Mesodermal cell (in vitro differentiated cells): ENCODE data around the gene CLEC19A.

Experiments
- H3K27ac ChIP-seq: 2 replicates; pipeline ENCODE4 v1.7.0; 2013; ENCODE audit warnings: mild to moderate bottlenecking, low read depth, low read length, moderate library complexity; ENCODE audit not compliant: severe bottlenecking
- H3K36me3 ChIP-seq: 2 replicates; pipeline ENCODE4 v1.7.1; 2013; ENCODE audit warnings: mild to moderate bottlenecking, low read length, moderate library complexity; ENCODE audit not compliant: control insufficient read depth, insufficient read depth
- H3K4me1 ChIP-seq: one replicate; pipeline ENCODE4 v1.7.1; 2013; ENCODE audit warnings: mild to moderate bottlenecking, low read length; ENCODE audit not compliant: insufficient read depth, control insufficient read depth, poor library complexity, severe bottlenecking
- H3K4me3 ChIP-seq: 2 replicates; pipeline ENCODE4 v1.7.0; 2013; ENCODE audit warnings: low read length, control low read depth, mild to moderate bottlenecking; ENCODE audit not compliant: insufficient read depth, poor library complexity, severe bottlenecking; ENCODE audit errors: extremely low read depth
- H3K9me3 ChIP-seq: 2 replicates; pipeline ENCODE4 v1.7.1; 2013; ENCODE audit warnings: mild to moderate bottlenecking, low read length, moderate library complexity; ENCODE audit not compliant: control insufficient read depth
- WGBS, 2 experiments: methylation state at CpG; one replicate each; pipeline ENCODE4 v1.1.5; 2013; ENCODE audit warnings: missing lambda C conversion rate in 2 of 2; ENCODE audit not compliant: insufficient coverage in 2 of 2; 5-methylcytosine and 5-hydroxymethylcytosine counted together

The CLEC19A gene

GRCh38 chr16:19284207-19284606, 1.3 kb upstream of the CLEC19A start:
- no peak overlapping the region for H3K27ac ChIP-seq
- 80 to 92% methylated on average over 1 of the region's 1 CpG for WGBS, 2 experiments
- H3K36me3 ChIP-seq: no peaks in the 10 kb centered on the region
- H3K9me3 ChIP-seq: no peaks in the 10 kb centered on the region
- no peaks in the 10 kb centered on the region for H3K4me1 ChIP-seq
- no peak overlapping the region for H3K4me3 ChIP-seq

- H3K27ac ChIP-seq: no peak overlapping the region
- no peak overlapping the region for H3K4me3 ChIP-seq
- H3K36me3 ChIP-seq: no peaks in the 10 kb centered on the region
- no peaks in the 10 kb centered on the region for H3K9me3 ChIP-seq
- H3K4me1 ChIP-seq: peaks cover 4% of the 10 kb centered on the region
- WGBS, 2 experiments: no CpG with 5 or more reads among the region's 2 CpGs
These were observed 1.3 kb downstream of the CLEC19A start for GRCh38 chr16:19286827-19287226.

- Histone ChIP-seq H3K9me3 (no peaks in the 10 kb centered on the region), H3K4me1 (peaks cover 4% of the 10 kb centered on the region), H3K27ac (no peak overlapping the region), H3K36me3 (no peaks in the 10 kb centered on the region), H3K4me3 (no peak overlapping the region)
- 83 to 100% methylated on average over 2 to 3 of the region's 4 CpGs for WGBS, 2 experiments
These were observed 1.7 kb downstream of the CLEC19A start for GRCh38 chr16:19287241-19287640.

- no peak overlapping the region for H3K4me3 ChIP-seq
- no peaks in the 10 kb centered on the region for H3K36me3 ChIP-seq
- peaks cover 4% of the 10 kb centered on the region for H3K4me1 ChIP-seq
- no peaks in the 10 kb centered on the region for H3K9me3 ChIP-seq
- WGBS, 2 experiments: 97 to 100% methylated on average over 3 to 4 of the region's 7 CpGs
- H3K27ac ChIP-seq: peak overlapping the region; percentile 58
These were observed 3.6 kb downstream of the CLEC19A start for GRCh38 chr16:19288872-19289799.

- Histone ChIP-seq H3K27ac (peak overlapping the region; percentile 58), H3K9me3 (no peaks in the 10 kb centered on the region), H3K4me1 (peaks cover 4% of the 10 kb centered on the region), H3K4me3 (no peak overlapping the region), H3K36me3 (no peaks in the 10 kb centered on the region)
- 60 to 65% methylated on average over 5 to 6 of the region's 7 CpGs for WGBS, 2 experiments
These were observed 4.4 kb downstream of the CLEC19A start for GRCh38 chr16:19289811-19290485.

GRCh38 chr16:19290860-19291259, 5.3 kb downstream of the CLEC19A start:
- H3K4me3 ChIP-seq: no peak overlapping the region
- no peaks in the 10 kb centered on the region for H3K9me3 ChIP-seq
- peak overlapping the region; percentile 60 for H3K27ac ChIP-seq
- H3K4me1 ChIP-seq: peaks cover 4% of the 10 kb centered on the region
- 86 to 100% methylated on average over 1 of the region's 2 CpGs for WGBS, 2 experiments
- H3K36me3 ChIP-seq: no peaks in the 10 kb centered on the region

GRCh38 chr16:19291475-19291874, 5.9 kb downstream of the CLEC19A start:
- peaks cover 4% of the 10 kb centered on the region for H3K4me1 ChIP-seq
- H3K27ac ChIP-seq: peak overlapping the region; percentile 60
- H3K36me3 ChIP-seq: no peaks in the 10 kb centered on the region
- H3K4me3 ChIP-seq: no peak overlapping the region
- WGBS, 2 experiments: 50 to 80% methylated on average over 1 of the region's 4 CpGs
- H3K9me3 ChIP-seq: no peaks in the 10 kb centered on the region

- 64 to 89% methylated on average over 4 of the region's 5 CpGs for WGBS, 2 experiments
- Histone ChIP-seq H3K36me3 (no peaks in the 10 kb centered on the region), H3K27ac (peak overlapping the region; percentile 60), H3K4me1 (peaks cover 4% of the 10 kb centered on the region), H3K9me3 (no peaks in the 10 kb centered on the region), H3K4me3 (no peak overlapping the region)
These were observed 6.7 kb downstream of the CLEC19A start for GRCh38 chr16:19292186-19292585.

GRCh38 chr16:19294156-19294649, 8.7 kb downstream of the CLEC19A start:
- Histone ChIP-seq H3K4me3 (no peak overlapping the region), H3K36me3 (no peaks in the 10 kb centered on the region), H3K4me1 (peaks cover 4% of the 10 kb centered on the region), H3K27ac (no peak overlapping the region), H3K9me3 (no peaks in the 10 kb centered on the region)
- WGBS, 2 experiments: 69 to 77% methylated on average over 5 of the region's 5 CpGs

GRCh38 chr16:19295393-19295792, 9.9 kb downstream of the CLEC19A start:
- H3K27ac ChIP-seq: no peak overlapping the region
- WGBS, 2 experiments: 100% methylated on average over 1 of the region's 2 CpGs; no CpG with 5 or more reads in 1 of the 2 experiments

More at GRCh38 chr16:19295393-19295792, 9.9 kb downstream of the CLEC19A start:
- H3K9me3 ChIP-seq: no peaks in the 10 kb centered on the region
- no peaks in the 10 kb centered on the region for H3K36me3 ChIP-seq
- H3K4me3 ChIP-seq: no peak overlapping the region
- peaks cover 2% of the 10 kb centered on the region for H3K4me1 ChIP-seq
